Retinal pigment epithelial cell (primary cell): ENCODE data around the gene CACNG4.

Experiments
- DNase-seq: peaks from one replicate; pipeline ENCODE4 v3.0.0-alpha.2; 2010; ENCODE audit warnings: low read depth
- H3K4me3 ChIP-seq: 2 replicates; pipeline ENCODE4 v1.5.1; 2011; ENCODE audit warnings: mild to moderate bottlenecking, low read length, control low read depth, moderate library complexity
- CTCF ChIP-seq: conservative IDR thresholded peaks from 2 replicates; pipeline ENCODE4 v1.5.1; 2011; ENCODE audit warnings: low read depth, low read length, control low read depth, inconsistent platforms

Gene CACNG4

GRCh38 chr17:66960613-66961012, 3.9 kb upstream of the CACNG4 start:
- peak; percentile 45 for DNase-seq
- no peak overlapping the region for H3K4me3 ChIP-seq
- TF ChIP-seq CTCF: no peak

- no peak for TF ChIP-seq CTCF
- no peak overlapping the region for H3K4me3 ChIP-seq
- DNase-seq: no peak
These were observed 992 bp upstream of the CACNG4 start for GRCh38 chr17:66963521-66963908.

GRCh38 chr17:66964930-66965800, 658 bp downstream of the CACNG4 start:
- TF ChIP-seq CTCF: no peak
- peak overlapping the region; percentile 49 for H3K4me3 ChIP-seq
- no peak for DNase-seq

GRCh38 chr17:66965801-66966262, 1.3 kb downstream of the CACNG4 start:
- no peak for TF ChIP-seq CTCF
- no peak for DNase-seq
- H3K4me3 ChIP-seq: peak overlapping the region; percentile 45

GRCh38 chr17:66966298-66966697, 1.8 kb downstream of the CACNG4 start:
- TF ChIP-seq CTCF: no peak
- H3K4me3 ChIP-seq: peak overlapping the region; percentile 45
- no peak for DNase-seq

GRCh38 chr17:66966704-66967418, 2.4 kb downstream of the CACNG4 start:
- H3K4me3 ChIP-seq: no peak overlapping the region
- no peak for DNase-seq
- TF ChIP-seq CTCF: no peak
